ENCODE measurements around the gene KCNMA1. TPM values are rescaled to one million over a fixed set of nuclear protein-coding genes. Genes with fewer than 3 reads are reported as not detected.

Gene KCNMA1
- total RNA-seq, 1 donor from 2014 or later = 15.8 TPM

GRCh38 chr10:76884673-76885275 is 752.8 kb downstream of the KCNMA1 start:
- FAIRE-seq = no peak
- Histone ChIP-seq H3K27me3 (ENCODE audit: control insufficient read depth, insufficient read depth, low read length) (no peaks in the 10 kb centered on the region), H3K4me3 (ENCODE audit: low read depth, low read length) (no peak overlapping the region), H3K36me3 (ENCODE audit: control insufficient read depth, insufficient read depth, low read length) (no peaks in the 10 kb centered on the region)
- DNase-seq (ENCODE audit: low read depth) = no peak
- TF ChIP-seq, protein P1, sequence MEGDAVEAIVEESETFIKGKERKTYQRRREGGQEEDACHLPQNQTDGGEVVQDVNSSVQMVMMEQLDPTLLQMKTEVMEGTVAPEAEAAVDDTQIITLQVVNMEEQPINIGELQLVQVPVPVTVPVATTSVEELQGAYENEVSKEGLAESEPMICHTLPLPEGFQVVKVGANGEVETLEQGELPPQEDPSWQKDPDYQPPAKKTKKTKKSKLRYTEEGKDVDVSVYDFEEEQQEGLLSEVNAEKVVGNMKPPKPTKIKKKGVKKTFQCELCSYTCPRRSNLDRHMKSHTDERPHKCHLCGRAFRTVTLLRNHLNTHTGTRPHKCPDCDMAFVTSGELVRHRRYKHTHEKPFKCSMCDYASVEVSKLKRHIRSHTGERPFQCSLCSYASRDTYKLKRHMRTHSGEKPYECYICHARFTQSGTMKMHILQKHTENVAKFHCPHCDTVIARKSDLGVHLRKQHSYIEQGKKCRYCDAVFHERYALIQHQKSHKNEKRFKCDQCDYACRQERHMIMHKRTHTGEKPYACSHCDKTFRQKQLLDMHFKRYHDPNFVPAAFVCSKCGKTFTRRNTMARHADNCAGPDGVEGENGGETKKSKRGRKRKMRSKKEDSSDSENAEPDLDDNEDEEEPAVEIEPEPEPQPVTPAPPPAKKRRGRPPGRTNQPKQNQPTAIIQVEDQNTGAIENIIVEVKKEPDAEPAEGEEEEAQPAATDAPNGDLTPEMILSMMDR (IDR thresholded peaks at IDR 0.05; ENCODE audit: insufficient read depth, low read length, severe bottlenecking) = no peak

DNA sequence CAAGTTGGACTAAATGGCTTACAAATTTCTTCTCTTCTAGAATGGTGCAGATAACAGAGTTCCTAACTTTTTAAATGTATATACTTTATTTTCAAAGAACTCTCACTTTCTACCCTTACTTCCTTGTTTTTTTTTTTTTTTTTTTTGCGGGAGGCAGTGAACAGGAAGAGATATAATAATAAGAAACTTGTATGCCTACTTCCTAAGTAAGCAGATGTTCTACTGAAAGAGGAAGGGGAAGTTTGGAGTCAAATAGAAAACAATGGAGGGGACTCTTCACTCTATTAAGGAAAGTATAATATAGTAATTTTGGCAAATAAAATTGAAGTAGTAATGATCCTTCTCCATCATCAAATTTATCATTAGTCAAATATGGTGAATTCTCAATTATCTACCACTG is 754.0 kb downstream of the KCNMA1 start:
- DNase-seq (ENCODE audit: low read depth) (no peak), FAIRE-seq (no peak)
- TF ChIP-seq, protein P1 (IDR thresholded peaks at IDR 0.05; ENCODE audit: insufficient read depth, low read length, severe bottlenecking) = no peak
- Histone ChIP-seq H3K4me3 (ENCODE audit: low read depth, low read length) (no peak overlapping the region), H3K36me3 (ENCODE audit: control insufficient read depth, insufficient read depth, low read length) (no peaks in the 10 kb centered on the region), H3K27me3 (ENCODE audit: control insufficient read depth, insufficient read depth, low read length) (no peaks in the 10 kb centered on the region)

- no peaks in the 10 kb centered on the region for H3K27me3 ChIP-seq (ENCODE audit: control insufficient read depth, insufficient read depth, low read length)
- no peak for DNase-seq (ENCODE audit: low read depth)
These were observed 754.8 kb downstream of the KCNMA1 start for GRCh38 chr10:76882796-76883195.

GRCh38 chr10:76882245-76882644 is 755.4 kb downstream of the KCNMA1 start:
- no peak overlapping the region for H3K4me3 ChIP-seq (ENCODE audit: low read depth, low read length)
- TF ChIP-seq, protein P1 (IDR thresholded peaks at IDR 0.05; ENCODE audit: insufficient read depth, low read length, severe bottlenecking) = no peak
- H3K27me3 ChIP-seq (ENCODE audit: control insufficient read depth, insufficient read depth, low read length) = no peaks in the 10 kb centered on the region
- FAIRE-seq = no peak
- no peak for DNase-seq (ENCODE audit: low read depth)
- H3K36me3 ChIP-seq (ENCODE audit: control insufficient read depth, insufficient read depth, low read length) = no peaks in the 10 kb centered on the region

More at GRCh38 chr10:76882796-76883195, 754.8 kb downstream of the KCNMA1 start:
- no peak overlapping the region for H3K4me3 ChIP-seq (ENCODE audit: low read depth, low read length)
- no peaks in the 10 kb centered on the region for H3K36me3 ChIP-seq (ENCODE audit: control insufficient read depth, insufficient read depth, low read length)
- FAIRE-seq = peak; percentile 58
- TF ChIP-seq, protein P1 (IDR thresholded peaks at IDR 0.05; ENCODE audit: insufficient read depth, low read length, severe bottlenecking) = no peak

DNA sequence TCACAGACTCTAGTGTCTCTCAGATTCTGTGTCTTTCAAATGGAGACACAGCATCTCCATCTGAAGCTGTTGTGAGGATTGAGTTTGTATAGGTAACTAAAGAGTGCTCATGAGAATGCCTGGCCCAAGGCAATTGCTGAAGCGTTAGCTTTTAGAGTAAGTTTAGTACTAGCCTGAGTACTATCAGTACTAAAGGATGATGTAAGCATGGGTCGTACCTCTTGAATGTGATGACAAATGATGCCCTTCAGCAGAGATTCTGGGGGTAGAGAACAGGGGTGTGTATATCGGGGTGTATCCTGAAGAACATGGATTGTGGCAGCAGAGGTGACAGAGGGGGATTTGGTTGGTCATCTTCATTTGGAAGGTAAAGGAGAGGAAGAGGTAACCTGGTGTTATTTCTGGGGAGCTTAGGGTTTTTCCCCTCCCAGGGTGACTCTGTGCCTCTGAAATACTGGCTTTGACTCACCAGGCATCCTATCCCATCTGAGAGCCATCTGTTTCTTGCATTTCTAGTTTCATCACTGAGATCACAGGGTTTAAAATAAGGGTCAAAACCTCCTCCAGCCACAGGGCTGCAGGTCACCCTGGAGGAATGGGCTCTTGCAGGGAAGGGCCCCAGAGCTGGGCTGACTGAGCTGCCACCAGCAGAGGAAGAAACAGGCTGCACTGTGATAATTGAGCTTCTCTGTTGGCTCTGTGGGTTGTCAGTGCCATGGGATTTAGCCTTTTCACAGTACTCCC is 756.0 kb downstream of the KCNMA1 start:
- Histone ChIP-seq H3K36me3 (ENCODE audit: control insufficient read depth, insufficient read depth, low read length) (no peaks in the 10 kb centered on the region), H3K4me3 (ENCODE audit: low read depth, low read length) (no peak overlapping the region), H3K27me3 (ENCODE audit: control insufficient read depth, insufficient read depth, low read length) (no peaks in the 10 kb centered on the region)
- DNase-seq (ENCODE audit: low read depth) (peak; percentile 12), FAIRE-seq (no peak)
- TF ChIP-seq, protein P1 (IDR thresholded peaks at IDR 0.05; ENCODE audit: insufficient read depth, low read length, severe bottlenecking) = no peak

Measured in bronchial epithelial cell (primary cell).